K562 (cell line): ENCODE measurements around the gene GCHFR. TPM values are rescaled to one million over a fixed set of nuclear protein-coding genes. Genes with fewer than 3 reads are reported as not detected.
A peak's percentile ranks its signal among the peaks of the same experiment; 100 is the strongest.

Experiments
- ATAC-seq: fragments of 200-7000 bp; cut with Tn5 transposase; 3 replicates; pipeline ENCODE4 v1.9.1; 2020; ENCODE audit warnings: moderate library complexity
- BruUV-seq: library from RNA; stranded (reverse); fragments of 400-500 nt; replicated peaks from 2 replicates; lab custom pipeline; 2021; lab: Mats Ljungman, UMichigan
- CTCF ChIA-PET: fragments of 300-600 bp; formaldehyde crosslinking; extraction: SDS; loops from one replicate; lab custom pipeline; 2021; ENCODE audit warnings: low intra/inter-chr PET ratio; lab: Yijun Ruan, JAX
- POLR2A ChIA-PET: fragments of 300-600, 350-650 bp; sonication (Branson Sonifier 250); formaldehyde crosslinking; extraction: SDS; loops from one replicate; lab custom pipeline; 2021; ENCODE audit warnings: antibody characterized with exemption, inconsistent platforms; lab: Yijun Ruan, JAX
- DNase-seq, 4 experiments: peaks; one replicate each; pipeline versions ENCODE4 v3.0.0 to v3.0.0-alpha.2; 2011 to 2018; ENCODE audit warnings: low spot score in 3 of 4, mixed read lengths in 3 of 4; ENCODE audit errors: extremely low read depth in 1 of 4
- FAIRE-seq: peaks from 2 replicates; lab custom pipeline; 2011; peaks lifted over from hg19 to GRCh38; lab: Jason Lieb, UNC
- H2AFZ ChIP-seq: 2 replicates; pipeline ENCODE4 v1.6.0; 2011; ENCODE audit warnings: low read depth, low read length, control low read depth, inconsistent platforms
- H3K27ac ChIP-seq: fragments of 200-600 bp; 3 replicates; pipeline ENCODE4 v1.8.0; 2011; ENCODE audit warnings: low read depth, mild to moderate bottlenecking, control low read depth, inconsistent platforms, low read length, moderate library complexity, mixed read lengths; ENCODE audit errors: extremely low read depth
- H3K27me3 ChIP-seq, 2 experiments: fragments of 300-600 bp in 1 of 2; 2 replicates in 1 of 2; 3 replicates in 1 of 2; pipeline versions ENCODE4 v1.6.0 to v1.8.0; 2011; ENCODE audit warnings: inconsistent platforms in 2 of 2, low read length in 2 of 2, mild to moderate bottlenecking in 1 of 2, mixed read lengths in 1 of 2, moderate library complexity in 1 of 2; ENCODE audit not compliant: control insufficient read depth in 2 of 2, insufficient read depth in 2 of 2
- H3K36me3 ChIP-seq: fragments of 300-600 bp; 3 replicates; pipeline ENCODE4 v1.8.0; 2011; ENCODE audit warnings: mild to moderate bottlenecking, low read length, inconsistent platforms; ENCODE audit not compliant: control insufficient read depth, insufficient read depth
- H3K4me1 ChIP-seq, 2 experiments: fragments of 200-600 bp in 1 of 2; replicated peaks in 1 of 2; 2 replicates in 1 of 2; 3 replicates in 1 of 2; pipeline versions ENCODE4 v1.5.1 to v1.8.0; 2011; ENCODE audit warnings: inconsistent platforms in 2 of 2, low read length in 2 of 2, mild to moderate bottlenecking in 1 of 2, mixed read lengths in 1 of 2, moderate library complexity in 1 of 2; ENCODE audit not compliant: control insufficient read depth in 2 of 2, insufficient read depth in 2 of 2
- H3K4me2 ChIP-seq: 2 replicates; pipeline ENCODE4 v1.6.1; 2011; ENCODE audit warnings: low read length, control low read depth, inconsistent platforms, mixed read lengths; ENCODE audit not compliant: insufficient read depth
- H3K4me3 ChIP-seq: fragments of 200-600 bp; sonication (generic), shearing (Covaris generic); 2 replicates; pipeline ENCODE4 v1.5.1; 2016; ENCODE audit warnings: control low read depth, inconsistent platforms
- H3K79me2 ChIP-seq: fragments of 200-600 bp; 3 replicates; pipeline ENCODE4 v1.8.0; 2011; ENCODE audit warnings: low read length, inconsistent platforms; ENCODE audit not compliant: control insufficient read depth, insufficient read depth
- H3K9ac ChIP-seq, 2 experiments: 2 replicates each; pipeline versions ENCODE4 v1.6.0 to v1.6.1; 2011; ENCODE audit warnings: low read depth in 2 of 2, low read length in 2 of 2, control low read depth in 1 of 2, inconsistent platforms in 1 of 2, mild to moderate bottlenecking in 1 of 2, mixed read lengths in 1 of 2; ENCODE audit not compliant: insufficient read depth in 1 of 2
- H3K9me1 ChIP-seq: one replicate; pipeline ENCODE4 v1.6.0; 2011; ENCODE audit warnings: inconsistent platforms, mild to moderate bottlenecking, low read length, moderate library complexity; ENCODE audit not compliant: control insufficient read depth, insufficient read depth
- H3K9me3 ChIP-seq: replicated peaks from 2 replicates; pipeline ENCODE4 v1.5.1; 2011; ENCODE audit warnings: low read depth, low read length, inconsistent platforms; ENCODE audit not compliant: control insufficient read depth, insufficient read depth
- H4K20me1 ChIP-seq: replicated peaks from 2 replicates; pipeline ENCODE4 v1.6.1; 2011; ENCODE audit warnings: low read length, inconsistent platforms, mixed read lengths; ENCODE audit not compliant: control insufficient read depth, insufficient read depth
- ESRRB ChIP-seq: fragments of 250-450 bp; sonication (Bioruptor Pico); IDR thresholded peaks from 2 replicates; pipeline ENCODE4 v1.5.0; 2020; ENCODE audit warnings: mild to moderate bottlenecking, moderate library complexity, borderline replicate concordance
- ETV6 ChIP-seq, 3 experiments: fragments of 150-350 bp in 1 of 3; sonication (generic) in 1 of 3; formaldehyde crosslinking in 1 of 3; IDR thresholded peaks; 2 replicates each; pipeline versions ENCODE4 v1.6.1 to v1.8.0; 2014 to 2022; ENCODE audit warnings: borderline replicate concordance in 2 of 3, low read depth in 2 of 3, antibody characterized with exemption in 1 of 3, low read length in 1 of 3, mild to moderate bottlenecking in 1 of 3, missing genetic modification reagents in 1 of 3
- WGBS: fragments of 100-300 bp; shearing (Covaris generic); methylation state at CpG from one replicate; pipeline ENCODE4 v1.1.6; 2016; ENCODE audit warnings: low coverage, mixed read lengths; ENCODE audit not compliant: insufficient coverage; ENCODE audit errors: missing lambda C conversion rate; 5-methylcytosine and 5-hydroxymethylcytosine counted together
- in situ Hi-C: fragments of 300-500 bp; cut with MboI; formaldehyde crosslinking; loops from 4 replicates; pipeline ENCODE4 v1.15.0; 2018; ENCODE audit warnings: inconsistent platforms, mixed read lengths
- intact Hi-C: fragments of 100-400 bp; cut with micrococcal nuclease; formaldehyde crosslinking; loops from 2 replicates; pipeline ENCODE4 v1.14.2; 2022
- polyA plus RNA-seq, 8 experiments: library from polyadenylated mRNA; depleted of rRNA in 4 of 8; stranded (reverse) in 5 of 8; unstranded in 3 of 8; fragments of >200 nt; fragmentation: Nextera tagmentation in 2 of 8; fragmentation: Illumina TruSeq in 1 of 8; extraction: Ambion mirVana in 2 of 8; extraction: Trizol in 1 of 8; gene quantifications; 2 replicates each; pipeline versions ENCODE4 v1.2.1 to v1.2.3, GENCODE V29; 2011 to 2014; ENCODE audit warnings: inconsistent platforms in 1 of 8, missing spikeins in 1 of 8
- total RNA-seq, 7 experiments: library from RNA; depleted of rRNA in 6 of 7; stranded (reverse); fragments of >200 nt in 6 of 7; fragmentation: Illumina TruSeq in 2 of 7; extraction: Trizol in 2 of 7; gene quantifications; 2 replicates each; pipeline versions ENCODE4 v1.2.1 to v1.2.3, GENCODE V29; 2011 to 2021; ENCODE audit warnings: low replicate concordance in 1 of 7
- TF ChIP-seq, protein P1 (sequence below): fragments of 200-800 bp; sonication (Bioruptor generic); IDR thresholded peaks from 2 replicates; pipeline ENCODE4 v1.6.1; 2016; ENCODE audit warnings: missing genetic modification characterization, missing compliant biosample characterization
- TF ChIP-seq, protein P2 (sequence below): sonication (generic); formaldehyde crosslinking; IDR thresholded peaks from 2 replicates; pipeline ENCODE4 v1.8.0; 2023; ENCODE audit warnings: mild to moderate bottlenecking, missing genetic modification reagents

Gene GCHFR
- total and polyA plus RNA-seq, 9 of the 15 experiments (the other 6 are each of a cell fraction or from before 2014, with no cell fraction given) = 8.7 to 83.5 (median 20.8) TPM

- H3K4me2 ChIP-seq = no peak overlapping the region
- H2AFZ ChIP-seq = 0 out of 2 replicates have a peak overlapping the region, but pooled peaks have one; percentile 23
- BruUV-seq = no TSS peak
- peaks cover 1% of the 10 kb centered on the region for H3K79me2 ChIP-seq
- H3K9me1 ChIP-seq = no peaks in the 10 kb centered on the region
- H3K27me3 ChIP-seq = no peaks in the 10 kb centered on the region
- H3K36me3 ChIP-seq = no peaks in the 10 kb centered on the region
- H3K4me3 ChIP-seq = no peak overlapping the region
- in situ Hi-C loops (no loop called here), intact Hi-C loops (loop anchor here (10.0 kb wide), 2 partner anchors 165 to 195 kb away; partner anchors contain the start of genes CCDC32, KNL1 and RPUSD2)
- no peaks in the 10 kb centered on the region for H4K20me1 ChIP-seq
- TF ChIP-seq ETV6 (IDR thresholded peaks at IDR 0.05; ENCODE audit: borderline replicate concordance in 1 of 2, low read depth in 2 of 2, low read length in 1 of 2) (no peak), ETV6 (CRISPR knock-in tag; IDR thresholded peaks at IDR 0.05; ENCODE audit: borderline replicate concordance) (no peak), ESRRB (CRISPR knock-in tag) (no peak)
- TF ChIP-seq, protein P1, sequence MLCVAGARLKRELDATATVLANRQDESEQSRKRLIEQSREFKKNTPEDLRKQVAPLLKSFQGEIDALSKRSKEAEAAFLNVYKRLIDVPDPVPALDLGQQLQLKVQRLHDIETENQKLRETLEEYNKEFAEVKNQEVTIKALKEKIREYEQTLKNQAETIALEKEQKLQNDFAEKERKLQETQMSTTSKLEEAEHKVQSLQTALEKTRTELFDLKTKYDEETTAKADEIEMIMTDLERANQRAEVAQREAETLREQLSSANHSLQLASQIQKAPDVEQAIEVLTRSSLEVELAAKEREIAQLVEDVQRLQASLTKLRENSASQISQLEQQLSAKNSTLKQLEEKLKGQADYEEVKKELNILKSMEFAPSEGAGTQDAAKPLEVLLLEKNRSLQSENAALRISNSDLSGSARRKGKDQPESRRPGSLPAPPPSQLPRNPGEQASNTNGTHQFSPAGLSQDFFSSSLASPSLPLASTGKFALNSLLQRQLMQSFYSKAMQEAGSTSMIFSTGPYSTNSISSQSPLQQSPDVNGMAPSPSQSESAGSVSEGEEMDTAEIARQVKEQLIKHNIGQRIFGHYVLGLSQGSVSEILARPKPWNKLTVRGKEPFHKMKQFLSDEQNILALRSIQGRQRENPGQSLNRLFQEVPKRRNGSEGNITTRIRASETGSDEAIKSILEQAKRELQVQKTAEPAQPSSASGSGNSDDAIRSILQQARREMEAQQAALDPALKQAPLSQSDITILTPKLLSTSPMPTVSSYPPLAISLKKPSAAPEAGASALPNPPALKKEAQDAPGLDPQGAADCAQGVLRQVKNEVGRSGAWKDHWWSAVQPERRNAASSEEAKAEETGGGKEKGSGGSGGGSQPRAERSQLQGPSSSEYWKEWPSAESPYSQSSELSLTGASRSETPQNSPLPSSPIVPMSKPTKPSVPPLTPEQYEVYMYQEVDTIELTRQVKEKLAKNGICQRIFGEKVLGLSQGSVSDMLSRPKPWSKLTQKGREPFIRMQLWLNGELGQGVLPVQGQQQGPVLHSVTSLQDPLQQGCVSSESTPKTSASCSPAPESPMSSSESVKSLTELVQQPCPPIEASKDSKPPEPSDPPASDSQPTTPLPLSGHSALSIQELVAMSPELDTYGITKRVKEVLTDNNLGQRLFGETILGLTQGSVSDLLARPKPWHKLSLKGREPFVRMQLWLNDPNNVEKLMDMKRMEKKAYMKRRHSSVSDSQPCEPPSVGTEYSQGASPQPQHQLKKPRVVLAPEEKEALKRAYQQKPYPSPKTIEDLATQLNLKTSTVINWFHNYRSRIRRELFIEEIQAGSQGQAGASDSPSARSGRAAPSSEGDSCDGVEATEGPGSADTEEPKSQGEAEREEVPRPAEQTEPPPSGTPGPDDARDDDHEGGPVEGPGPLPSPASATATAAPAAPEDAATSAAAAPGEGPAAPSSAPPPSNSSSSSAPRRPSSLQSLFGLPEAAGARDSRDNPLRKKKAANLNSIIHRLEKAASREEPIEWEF (CRISPR knock-in tag) = no peak
- TF ChIP-seq, protein P2, sequence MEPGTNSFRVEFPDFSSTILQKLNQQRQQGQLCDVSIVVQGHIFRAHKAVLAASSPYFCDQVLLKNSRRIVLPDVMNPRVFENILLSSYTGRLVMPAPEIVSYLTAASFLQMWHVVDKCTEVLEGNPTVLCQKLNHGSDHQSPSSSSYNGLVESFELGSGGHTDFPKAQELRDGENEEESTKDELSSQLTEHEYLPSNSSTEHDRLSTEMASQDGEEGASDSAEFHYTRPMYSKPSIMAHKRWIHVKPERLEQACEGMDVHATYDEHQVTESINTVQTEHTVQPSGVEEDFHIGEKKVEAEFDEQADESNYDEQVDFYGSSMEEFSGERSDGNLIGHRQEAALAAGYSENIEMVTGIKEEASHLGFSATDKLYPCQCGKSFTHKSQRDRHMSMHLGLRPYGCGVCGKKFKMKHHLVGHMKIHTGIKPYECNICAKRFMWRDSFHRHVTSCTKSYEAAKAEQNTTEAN (CRISPR knock-in tag) = no peak
- no peaks in the 10 kb centered on the region for H3K9me3 ChIP-seq
- H3K9ac ChIP-seq = no peak overlapping the region
- ATAC-seq (no peak), DNase-seq (no peak), FAIRE-seq (no peak)
- 84% methylated on average over 5 of the region's 5 CpGs for WGBS
- POLR2A ChIA-PET = interaction anchor here (0.6 to 0.9 kb wide), 3 partner anchors 11 to 34 kb away, joined by 3 to 5 read pairs (median 3); no protein-coding TSS in a partner anchor
- CTCF ChIA-PET = no interaction called here
- H3K27ac ChIP-seq = no peak overlapping the region
- peaks cover 26 to 48% of the 10 kb centered on the region in 2 experiments for H3K4me1 ChIP-seq
These were observed 3.9 kb upstream of the GCHFR start for GRCh38 chr15:40759961-40760360.
